HFFc6 (cell line): ENCODE measurements around the gene FAT4. TPM values are rescaled to one million over a fixed set of nuclear protein-coding genes. Genes with fewer than 3 reads are reported as not detected.

ENCODE experiments used
- DNase-seq: peaks from one replicate; pipeline ENCODE4 v3.0.0-alpha.2; 2018
- H3K27ac Mint-ChIP-seq: 2 replicates; pipeline ENCODE4 v1.8.0; 2020; ENCODE audit warnings: mild to moderate bottlenecking, mixed read lengths
- H3K27me3 Mint-ChIP-seq: 2 replicates; pipeline ENCODE4 v1.8.0; 2021; ENCODE audit warnings: mild to moderate bottlenecking, moderate library complexity, mixed read lengths; ENCODE audit not compliant: insufficient read depth
- H3K36me3 Mint-ChIP-seq: 2 replicates; pipeline ENCODE4 v1.8.0; 2021; ENCODE audit warnings: low read depth, mixed read lengths
- H3K4me1 Mint-ChIP-seq: 2 replicates; pipeline ENCODE4 v1.8.0; 2020; ENCODE audit warnings: low read depth, mixed read lengths
- H3K4me3 Mint-ChIP-seq: 2 replicates; pipeline ENCODE4 v1.8.0; 2020; ENCODE audit warnings: mild to moderate bottlenecking, moderate library complexity, mixed read lengths
- H3K9me3 Mint-ChIP-seq: 2 replicates; pipeline ENCODE4 v1.8.0; 2020; ENCODE audit warnings: mild to moderate bottlenecking, mixed read lengths
- total RNA-seq, 6 experiments: library from RNA; stranded (reverse); fragmentation: NEBNext Ultra II Directional; extraction: Animal tissue kit (Norgen Biotek cat#: 25700); gene quantifications; 2 replicates in 1 of 6; 3 replicates in 5 of 6; pipeline ENCODE4 v1.2.3, GENCODE V29; 2021
- TF ChIP-seq, protein P1 (sequence below): fragments of 200-600 bp; sonication (generic); IDR thresholded peaks from 2 replicates; pipeline ENCODE4 v1.5.0; 2021; ENCODE audit warnings: antibody characterized with exemption, mild to moderate bottlenecking

Gene FAT4
- total RNA-seq, 6 experiments from 2014 or later: 11.1 to 18.4 (median 12.8) TPM

- TF ChIP-seq, protein P1, sequence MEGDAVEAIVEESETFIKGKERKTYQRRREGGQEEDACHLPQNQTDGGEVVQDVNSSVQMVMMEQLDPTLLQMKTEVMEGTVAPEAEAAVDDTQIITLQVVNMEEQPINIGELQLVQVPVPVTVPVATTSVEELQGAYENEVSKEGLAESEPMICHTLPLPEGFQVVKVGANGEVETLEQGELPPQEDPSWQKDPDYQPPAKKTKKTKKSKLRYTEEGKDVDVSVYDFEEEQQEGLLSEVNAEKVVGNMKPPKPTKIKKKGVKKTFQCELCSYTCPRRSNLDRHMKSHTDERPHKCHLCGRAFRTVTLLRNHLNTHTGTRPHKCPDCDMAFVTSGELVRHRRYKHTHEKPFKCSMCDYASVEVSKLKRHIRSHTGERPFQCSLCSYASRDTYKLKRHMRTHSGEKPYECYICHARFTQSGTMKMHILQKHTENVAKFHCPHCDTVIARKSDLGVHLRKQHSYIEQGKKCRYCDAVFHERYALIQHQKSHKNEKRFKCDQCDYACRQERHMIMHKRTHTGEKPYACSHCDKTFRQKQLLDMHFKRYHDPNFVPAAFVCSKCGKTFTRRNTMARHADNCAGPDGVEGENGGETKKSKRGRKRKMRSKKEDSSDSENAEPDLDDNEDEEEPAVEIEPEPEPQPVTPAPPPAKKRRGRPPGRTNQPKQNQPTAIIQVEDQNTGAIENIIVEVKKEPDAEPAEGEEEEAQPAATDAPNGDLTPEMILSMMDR: no peak
- Mint-ChIP-seq H3K9me3 (no peaks in the 10 kb centered on the region), H3K36me3 (no peaks in the 10 kb centered on the region), H3K4me3 (no peak overlapping the region), H3K27ac (no peak overlapping the region), H3K27me3 (no peaks in the 10 kb centered on the region), H3K4me1 (no peaks in the 10 kb centered on the region; the same call in 1 of the 2 replicates)
- DNase-seq: no peak
These were observed 16.4 kb downstream of the FAT4 start for GRCh38 chr4:125331116-125331515.

DNA sequence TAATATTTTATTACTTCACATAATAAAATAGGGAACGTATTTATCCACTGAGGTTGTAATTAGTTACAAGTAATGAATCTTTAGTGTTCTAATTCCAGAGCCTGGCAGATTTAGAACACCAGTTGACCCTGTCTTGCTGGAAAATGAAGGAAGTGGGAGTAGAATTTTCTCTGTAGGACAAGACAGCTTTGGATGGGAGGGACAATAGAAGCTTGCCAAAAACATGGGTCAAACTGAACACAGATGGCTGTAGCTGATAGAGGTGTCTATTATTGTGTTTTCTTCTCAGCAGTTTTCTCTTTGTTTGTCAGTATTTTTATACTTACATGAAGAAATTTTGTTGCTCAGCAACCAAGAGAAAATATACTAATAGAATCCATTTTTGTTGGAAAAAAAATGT lies 20.2 kb downstream of the FAT4 start:
- no peaks in the 10 kb centered on the region; the same call in 1 of the 2 replicates for H3K36me3 Mint-ChIP-seq
- H3K4me3 Mint-ChIP-seq: no peak overlapping the region
- no peaks in the 10 kb centered on the region for H3K27me3 Mint-ChIP-seq
- TF ChIP-seq, protein P1: no peak
- DNase-seq: no peak
- H3K9me3 Mint-ChIP-seq: no peaks in the 10 kb centered on the region
- no peaks in the 10 kb centered on the region; the same call in 1 of the 2 replicates for H3K4me1 Mint-ChIP-seq
- no peak overlapping the region for H3K27ac Mint-ChIP-seq

- H3K36me3 Mint-ChIP-seq: no peaks in the 10 kb centered on the region; the same call in 1 of the 2 replicates
- H3K9me3 Mint-ChIP-seq: no peaks in the 10 kb centered on the region
- H3K4me1 Mint-ChIP-seq: no peaks in the 10 kb centered on the region; the same call in 1 of the 2 replicates
- H3K27me3 Mint-ChIP-seq: no peaks in the 10 kb centered on the region
- no peak overlapping the region for H3K27ac Mint-ChIP-seq
- TF ChIP-seq, protein P1: no peak
- no peak overlapping the region for H3K4me3 Mint-ChIP-seq
- no peak for DNase-seq
These were observed 24.1 kb downstream of the FAT4 start for GRCh38 chr4:125338814-125339213.

- H3K27ac Mint-ChIP-seq: no peak overlapping the region
- no peaks in the 10 kb centered on the region for H3K27me3 Mint-ChIP-seq
- no peaks in the 10 kb centered on the region for H3K36me3 Mint-ChIP-seq
- H3K9me3 Mint-ChIP-seq: no peaks in the 10 kb centered on the region
- DNase-seq: no peak
- TF ChIP-seq, protein P1: no peak
- no peak overlapping the region for H3K4me3 Mint-ChIP-seq
- H3K4me1 Mint-ChIP-seq: no peaks in the 10 kb centered on the region
These were observed 29.4 kb downstream of the FAT4 start for GRCh38 chr4:125344198-125344597.

- TF ChIP-seq, protein P1: no peak
- Mint-ChIP-seq H3K4me1 (peaks cover 6% of the 10 kb centered on the region), H3K4me3 (no peak overlapping the region), H3K36me3 (no peaks in the 10 kb centered on the region), H3K9me3 (no peaks in the 10 kb centered on the region), H3K27ac (no peak overlapping the region), H3K27me3 (no peaks in the 10 kb centered on the region)
- DNase-seq: no peak
These were observed 31.9 kb downstream of the FAT4 start for GRCh38 chr4:125346616-125347015.
